GM18520 (cell line): Measurements from ENCODE around the gene WNT8A.

Experiments
- ATAC-seq: cut with Tn5 transposase; IDR thresholded peaks from one replicate; pipeline ENCODE4 v1.9.1; 2021; ENCODE audit not compliant: unreplicated experiment

Gene WNT8A

DNA sequence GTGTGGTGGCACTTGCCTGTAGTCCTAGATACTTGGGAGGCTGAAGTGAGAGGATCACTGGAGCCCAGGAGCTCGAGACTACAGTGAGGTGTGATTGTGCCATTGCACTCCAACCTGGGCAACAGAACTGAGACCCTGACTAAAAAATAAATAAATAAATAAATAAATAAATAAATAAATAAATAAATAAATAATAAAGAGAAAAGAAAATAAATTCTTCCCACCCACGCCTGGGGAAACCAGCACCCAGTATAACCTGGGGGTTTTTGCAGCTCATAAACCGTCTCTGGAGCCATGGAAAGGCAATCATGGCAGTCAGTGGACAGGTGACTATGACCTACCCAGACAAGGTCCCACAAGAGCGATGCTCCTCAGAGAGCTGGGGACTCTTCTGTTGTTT is 7.9 kb downstream of the WNT8A start:
- no peak for ATAC-seq

DNA sequence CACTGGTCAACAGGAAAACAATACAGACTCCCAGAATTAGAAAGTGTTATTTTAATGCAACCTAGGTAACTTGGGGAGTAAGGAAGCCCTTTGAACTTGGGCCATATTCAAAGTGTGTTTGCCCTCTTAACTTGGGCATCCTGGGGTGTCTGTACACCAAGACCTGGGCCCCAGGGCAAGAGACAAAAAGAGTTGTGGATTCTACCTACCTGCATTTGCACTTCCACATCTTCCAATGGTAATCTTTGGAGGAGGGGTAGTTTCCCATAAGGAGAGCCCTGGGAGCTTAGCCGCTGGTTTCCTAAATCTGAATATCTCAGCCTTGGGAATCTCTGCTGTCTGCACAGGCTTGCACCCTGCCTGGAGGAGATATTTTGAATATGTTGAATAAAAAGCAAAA is 8.5 kb downstream of the WNT8A start:
- no peak for ATAC-seq

DNA sequence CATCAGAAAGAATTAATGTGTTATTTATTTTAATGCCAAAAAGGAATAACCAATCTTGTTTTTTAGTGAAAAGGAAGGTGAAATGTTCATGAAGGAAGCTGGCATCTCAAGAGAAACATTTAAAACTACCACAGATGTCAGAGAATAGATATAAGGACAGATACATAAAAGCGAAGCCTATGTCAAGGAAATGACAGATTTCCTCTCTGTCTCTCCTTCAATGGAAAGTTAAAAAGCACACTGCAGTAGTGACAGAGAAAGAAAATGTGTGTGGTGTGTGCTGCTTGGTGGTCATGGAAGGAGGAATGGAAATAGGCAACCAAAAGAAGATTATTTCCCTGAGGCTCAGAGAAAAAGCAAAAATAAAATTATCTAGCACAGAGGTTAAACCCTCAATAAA is 9.2 kb downstream of the WNT8A start:
- ATAC-seq, result no peak

DNA sequence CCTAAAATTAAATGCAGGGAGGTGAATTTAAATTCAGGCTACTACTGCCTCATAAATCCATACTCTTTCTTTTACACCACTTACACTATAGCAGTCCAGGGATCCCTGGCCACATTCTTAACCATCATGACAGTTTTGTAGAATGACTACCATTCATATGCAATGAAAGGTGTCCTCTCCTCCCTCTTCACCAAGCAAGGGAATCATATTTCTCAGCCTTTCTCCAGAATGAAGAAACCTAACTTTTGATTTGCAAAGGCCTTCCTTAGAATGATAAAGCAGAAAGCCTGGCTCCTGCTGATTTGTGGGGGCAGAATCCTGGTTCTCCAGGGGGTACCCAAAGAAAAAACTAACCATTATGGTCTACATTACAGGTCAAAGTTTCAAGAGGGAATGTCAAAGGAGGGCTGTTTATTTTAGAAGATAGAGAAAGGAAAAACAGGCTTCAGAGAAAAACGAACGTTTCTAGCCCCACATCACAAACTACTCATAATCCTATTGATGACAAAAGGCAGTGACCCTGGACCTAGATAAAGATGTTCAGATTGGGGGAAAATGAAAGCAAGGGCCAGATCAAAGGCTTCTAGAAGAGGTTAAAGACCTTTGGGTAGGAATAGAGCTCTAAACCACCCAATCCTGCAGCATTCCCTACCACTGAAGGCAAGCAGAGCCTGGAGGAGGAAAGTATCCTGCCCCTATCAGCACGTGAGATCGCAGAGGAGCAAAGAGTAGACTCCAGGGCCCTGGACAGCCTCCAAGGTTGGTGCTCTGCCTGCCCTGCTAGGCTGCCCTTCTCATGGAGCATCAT is 11.5 kb downstream of the WNT8A start:
- no peak for ATAC-seq

DNA sequence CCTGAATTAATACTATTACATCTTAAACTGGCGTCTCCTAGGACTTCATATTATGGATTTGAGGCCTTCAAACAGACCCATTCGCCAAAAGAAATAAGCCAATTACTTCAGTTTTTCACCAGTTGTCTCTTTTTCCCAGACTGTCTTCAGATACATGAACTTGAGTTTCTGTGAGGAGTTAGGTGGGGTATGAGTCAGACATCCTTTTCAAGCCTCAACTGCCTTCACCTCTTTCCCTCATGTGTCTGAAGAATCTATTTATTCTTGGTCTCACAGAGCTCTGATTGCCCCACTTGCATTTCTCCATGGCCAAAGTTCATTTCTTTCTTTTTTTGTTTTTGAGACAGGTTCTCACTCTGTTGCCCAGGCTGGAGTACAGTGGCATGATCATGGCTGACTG is 12.5 kb downstream of the WNT8A start:
- no peak for ATAC-seq

DNA sequence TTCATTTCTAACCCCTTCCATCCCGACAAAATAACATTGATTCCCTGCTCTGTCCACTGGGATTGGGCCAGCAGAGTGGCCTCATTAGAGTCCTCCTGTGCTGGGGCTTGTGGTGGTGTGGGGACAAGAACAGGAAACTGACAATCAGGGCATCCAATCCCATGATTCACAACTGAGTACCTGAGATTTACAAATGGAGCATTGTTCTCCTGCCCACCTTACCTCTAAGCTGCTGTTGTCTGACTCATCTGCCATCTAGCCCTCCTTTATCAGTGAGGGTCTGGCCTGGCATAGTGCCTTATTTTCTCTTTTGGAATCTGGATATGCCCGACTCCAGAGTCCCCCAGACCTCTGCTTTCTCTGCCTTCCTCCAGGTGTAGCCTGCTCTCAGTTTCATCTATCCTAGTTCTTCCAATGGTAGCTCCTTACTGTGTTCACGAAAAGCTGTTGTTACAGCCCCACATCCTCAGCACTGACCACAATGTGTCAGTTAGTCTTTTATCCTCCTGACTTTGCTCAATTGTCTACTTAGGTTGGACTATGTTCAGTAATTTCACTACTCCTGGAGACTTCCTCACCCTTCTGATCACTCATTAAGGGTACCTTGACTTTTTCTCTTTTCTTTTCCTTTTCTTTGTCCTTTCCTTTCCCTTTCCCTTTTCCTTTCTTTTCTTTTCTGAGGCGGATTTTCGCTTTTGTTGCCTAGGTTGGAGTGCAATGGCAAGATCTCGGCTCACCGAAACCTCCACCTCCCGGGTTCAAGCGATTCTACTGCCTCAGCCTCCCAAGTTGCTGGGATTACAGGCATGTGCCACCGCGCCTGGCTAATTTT is 13.4 kb downstream of the WNT8A start:
- ATAC-seq, result no peak

DNA sequence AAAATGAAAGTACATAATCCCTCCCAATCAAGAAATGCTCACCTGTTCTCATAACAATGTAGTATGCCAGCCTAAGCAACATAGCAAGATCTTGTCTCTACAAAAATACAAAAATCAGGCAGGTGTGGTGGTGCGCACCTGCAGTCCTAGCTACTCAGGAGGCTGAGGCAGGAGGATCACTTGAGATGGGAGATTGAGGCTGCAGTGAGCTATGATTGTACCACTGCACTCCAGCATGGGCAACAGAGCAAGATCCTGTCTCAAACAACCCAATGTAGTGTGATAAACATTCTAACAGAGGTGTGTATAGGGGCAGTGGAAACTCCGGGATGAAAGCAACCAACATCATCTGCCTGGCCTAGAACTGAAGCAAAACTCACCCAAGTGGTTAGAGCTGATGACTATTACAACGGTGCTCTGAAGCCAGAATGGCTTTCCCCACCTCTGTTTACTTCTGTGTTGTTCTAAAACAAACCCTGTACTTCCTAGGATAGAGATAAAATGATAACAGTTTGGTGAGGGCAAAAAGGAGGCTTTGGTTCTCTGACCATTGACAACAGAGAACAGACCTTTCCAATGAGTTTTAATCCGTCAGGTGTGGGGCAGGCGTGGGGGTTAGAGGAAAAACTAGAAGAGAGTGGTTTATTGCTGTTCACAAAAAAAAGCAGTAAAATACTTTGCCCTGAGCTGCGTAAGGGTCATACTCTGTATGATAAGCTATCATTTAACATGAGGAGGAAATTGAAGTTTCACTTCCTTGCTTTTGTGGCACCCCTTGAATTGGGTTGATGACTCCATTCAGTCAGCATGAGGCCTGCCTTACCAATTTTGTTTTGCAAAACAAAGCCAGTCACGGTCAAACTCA is 18.9 kb downstream of the WNT8A start:
- ATAC-seq, result no peak

DNA sequence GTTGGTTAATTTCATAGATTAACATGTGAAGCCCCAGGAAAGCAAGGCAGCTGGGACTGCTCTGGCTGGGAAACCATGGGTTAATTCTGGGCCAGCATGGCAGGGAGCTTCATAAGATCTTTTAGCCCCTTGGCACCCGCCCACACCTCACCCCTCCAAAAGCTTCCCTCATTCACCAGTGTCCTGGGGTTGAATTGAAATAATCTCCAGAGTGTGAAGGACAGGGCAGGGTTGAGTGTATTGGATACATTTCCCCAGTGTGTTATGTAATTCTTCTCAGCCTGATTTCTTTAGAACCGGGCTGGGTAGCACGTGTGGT is 19.4 kb downstream of the WNT8A start:
- no peak for ATAC-seq

DNA sequence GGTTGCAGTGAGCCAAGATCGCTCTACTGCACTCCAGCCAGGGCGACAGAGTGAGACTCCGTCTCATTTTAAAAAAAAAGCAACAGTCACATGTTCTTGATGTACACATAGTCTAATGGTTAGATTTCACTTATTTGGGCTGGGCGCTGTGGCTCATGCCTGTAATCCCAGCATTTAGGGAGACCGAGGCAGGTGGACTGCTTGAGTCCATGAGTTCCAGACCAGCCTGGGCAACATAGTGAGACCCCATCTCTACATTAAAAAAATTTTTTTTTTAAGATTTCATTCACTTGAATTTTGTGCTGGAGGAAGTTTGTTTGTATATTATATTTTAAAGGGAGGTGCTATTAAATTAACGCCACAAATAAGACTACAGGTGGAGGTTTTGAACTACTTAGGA is 21.9 kb downstream of the WNT8A start:
- ATAC-seq, result no peak

DNA sequence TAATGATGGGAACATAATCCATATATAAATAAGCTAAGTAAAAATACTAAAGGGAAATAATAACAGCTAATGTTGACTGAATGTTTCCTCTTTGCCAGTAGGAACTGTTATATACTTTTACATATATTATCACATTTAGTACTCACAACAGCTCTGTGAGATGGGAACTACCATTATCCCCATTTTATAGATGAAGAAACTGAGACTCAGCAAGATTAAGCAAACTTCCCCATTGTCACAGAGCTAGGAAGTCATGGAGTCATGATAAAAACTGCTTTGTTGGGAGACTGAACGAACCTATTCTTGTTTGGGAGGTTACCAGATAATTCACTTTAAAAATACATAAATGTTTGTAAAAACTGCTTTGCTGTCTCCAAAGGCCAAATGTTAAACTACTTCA is 23.4 kb downstream of the WNT8A start:
- ATAC-seq, result no peak

DNA sequence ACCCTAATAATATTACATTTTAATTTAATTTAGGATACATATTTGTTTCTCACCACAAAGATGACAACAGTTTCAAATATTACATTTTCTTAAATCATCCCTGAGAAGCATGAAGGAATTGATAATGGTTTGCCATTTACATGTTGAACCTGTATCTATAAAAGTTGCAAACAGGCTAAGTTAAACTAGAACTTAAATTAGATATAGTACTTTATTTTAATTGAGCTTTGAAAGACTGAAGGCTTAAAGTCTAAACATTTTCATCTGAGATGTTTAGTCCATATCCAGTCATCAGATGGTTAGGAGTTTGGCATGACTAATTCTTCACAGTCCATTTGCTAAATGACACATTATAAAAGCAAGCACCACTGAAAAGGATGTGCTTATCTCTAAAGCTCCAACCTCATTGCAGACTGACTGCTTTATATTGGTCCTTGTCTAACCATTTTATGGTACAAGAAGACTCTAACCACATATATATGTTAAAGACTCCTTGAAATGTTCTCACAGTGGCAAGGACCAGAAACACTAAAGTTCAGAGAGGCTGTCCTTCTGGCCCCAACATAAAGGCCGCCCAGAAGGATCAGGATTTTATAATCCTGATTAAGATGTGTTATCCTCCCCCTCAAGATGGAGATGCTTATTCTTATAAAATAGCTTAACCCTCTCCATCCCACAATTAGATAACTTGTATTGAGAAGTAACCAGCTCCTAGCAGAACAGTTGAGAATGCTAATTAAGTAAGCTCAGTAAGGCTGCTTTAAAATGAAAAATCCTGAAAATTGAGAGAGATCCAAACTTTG is 25.8 kb downstream of the WNT8A start:
- ATAC-seq, result no peak

DNA sequence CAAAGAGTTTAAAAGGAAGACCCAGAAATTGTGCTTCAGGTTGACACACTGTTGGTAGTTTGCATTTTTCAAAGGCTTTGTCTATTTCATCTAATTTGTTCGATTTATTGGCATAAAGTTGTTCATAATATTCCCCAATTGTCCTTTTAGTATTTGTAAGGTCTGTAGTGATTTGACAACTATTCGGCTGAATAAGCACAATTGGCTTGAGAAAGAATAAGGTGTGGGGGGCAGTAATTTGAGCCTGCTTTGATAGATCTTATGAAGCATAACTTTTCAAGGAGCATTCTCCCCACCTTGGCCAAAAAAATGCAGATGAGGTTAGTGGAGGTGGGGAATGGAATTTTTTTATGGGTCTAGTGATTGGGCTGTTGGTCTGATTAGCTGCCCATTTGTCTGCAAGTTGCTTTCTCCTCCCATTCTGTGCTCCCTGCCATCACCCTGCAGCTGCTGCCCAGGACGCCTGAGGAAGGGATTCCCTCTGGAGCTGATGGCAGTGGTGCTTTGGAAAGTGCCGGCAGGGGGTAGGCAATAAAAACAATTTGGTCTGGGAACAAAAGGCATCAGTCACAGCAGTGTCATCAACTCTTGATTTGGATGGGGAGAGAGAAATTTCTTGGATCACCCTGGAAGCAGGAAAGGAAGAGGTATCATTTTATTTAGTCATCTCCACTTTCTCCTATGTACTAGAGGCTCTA is 26.6 kb downstream of the WNT8A start:
- ATAC-seq, result no peak

DNA sequence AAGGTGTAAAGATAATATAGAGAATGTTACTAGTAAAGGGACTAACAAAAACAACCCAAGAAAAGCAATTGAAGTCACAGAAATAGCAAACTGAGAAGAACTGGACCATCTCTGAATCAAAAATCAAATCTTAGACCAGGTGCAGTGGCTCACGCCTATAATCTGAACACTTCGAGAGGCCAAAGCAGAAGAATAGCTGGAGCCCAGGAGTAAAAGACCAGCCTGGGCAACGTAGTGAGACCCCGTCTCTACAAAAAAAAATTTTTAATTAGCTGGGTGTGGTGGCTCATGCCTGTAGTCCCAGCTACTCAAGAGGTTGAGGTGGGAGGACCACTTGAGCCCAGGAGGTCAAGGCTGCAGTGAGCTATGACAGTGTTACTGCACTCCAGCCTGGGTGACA is 27.3 kb downstream of the WNT8A start:
- ATAC-seq, result no peak

DNA sequence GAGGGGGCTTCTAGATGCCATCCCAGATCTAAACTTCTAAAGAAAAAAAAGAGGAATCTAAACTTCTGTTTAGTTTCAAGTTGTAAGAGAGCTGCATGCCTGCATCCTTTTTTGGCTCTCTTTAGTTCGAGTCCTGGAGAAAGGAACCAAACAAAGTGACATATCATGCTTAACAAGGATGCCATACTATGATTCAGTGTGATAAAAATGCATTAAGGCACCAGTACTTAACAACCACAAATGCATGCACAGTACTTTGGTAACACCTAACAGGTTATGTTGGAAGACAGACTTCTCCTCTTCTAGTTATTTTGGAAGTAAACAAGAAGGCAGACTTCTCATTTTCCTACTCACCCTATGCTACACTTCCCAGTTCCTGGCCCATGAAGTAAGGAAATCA is 28.1 kb downstream of the WNT8A start:
- ATAC-seq, result no peak

DNA sequence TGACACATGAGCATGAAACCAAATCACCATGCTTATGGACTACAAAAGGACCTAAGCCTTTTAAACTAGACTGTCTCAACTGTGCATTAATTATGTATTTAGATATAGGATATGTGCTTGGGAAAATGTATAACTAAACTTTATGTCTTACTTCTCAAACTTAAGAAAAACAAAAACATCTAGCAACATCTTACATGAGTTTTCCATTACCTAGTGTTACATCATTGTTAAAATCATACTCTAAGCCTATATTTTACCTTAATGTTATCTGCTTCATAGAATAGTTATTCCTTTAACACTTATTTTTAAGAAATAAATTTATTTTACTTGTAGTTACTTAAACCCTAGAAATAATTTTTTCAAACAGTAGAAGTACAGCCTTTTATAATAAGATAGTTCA is 31.4 kb downstream of the WNT8A start:
- ATAC-seq, result no peak

DNA sequence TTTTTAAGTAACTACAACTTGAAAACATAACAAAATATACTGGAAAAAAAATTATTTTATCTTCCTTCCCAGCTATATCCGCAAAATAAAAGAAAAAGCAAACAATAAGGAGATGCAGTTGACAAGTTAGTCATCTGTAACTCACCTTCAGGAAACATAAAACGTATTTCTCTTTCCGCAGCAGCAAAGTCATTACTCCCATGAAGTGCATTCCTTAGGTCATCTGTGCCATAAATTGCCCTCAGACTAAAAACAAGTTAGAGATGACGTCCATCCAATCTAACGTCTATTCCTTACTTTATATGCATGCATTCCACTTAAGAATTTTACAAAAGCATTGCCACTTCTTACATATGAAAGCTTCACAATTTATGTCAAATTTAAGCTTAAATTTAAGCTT is 44.5 kb downstream of the WNT8A start:
- ATAC-seq, result no peak

DNA sequence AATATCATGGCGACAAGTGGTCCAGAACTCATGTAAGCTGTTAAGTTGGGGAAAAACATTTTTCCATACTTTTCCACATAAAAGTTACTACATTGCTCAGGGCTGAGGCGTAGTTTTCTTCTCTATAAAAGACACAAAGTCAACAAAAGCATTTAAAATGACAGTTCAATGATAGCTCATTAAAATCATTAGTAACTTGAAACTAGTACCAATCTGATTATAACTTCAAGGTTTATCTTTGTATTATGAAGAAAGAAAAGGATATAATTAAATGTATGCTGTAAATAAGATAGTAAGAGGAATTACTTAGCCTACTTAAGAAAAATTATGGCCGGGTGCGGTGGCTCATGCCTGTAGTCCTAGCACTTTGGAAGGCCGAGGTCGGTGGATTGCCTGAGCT is 45.5 kb downstream of the WNT8A start:
- no peak for ATAC-seq

DNA sequence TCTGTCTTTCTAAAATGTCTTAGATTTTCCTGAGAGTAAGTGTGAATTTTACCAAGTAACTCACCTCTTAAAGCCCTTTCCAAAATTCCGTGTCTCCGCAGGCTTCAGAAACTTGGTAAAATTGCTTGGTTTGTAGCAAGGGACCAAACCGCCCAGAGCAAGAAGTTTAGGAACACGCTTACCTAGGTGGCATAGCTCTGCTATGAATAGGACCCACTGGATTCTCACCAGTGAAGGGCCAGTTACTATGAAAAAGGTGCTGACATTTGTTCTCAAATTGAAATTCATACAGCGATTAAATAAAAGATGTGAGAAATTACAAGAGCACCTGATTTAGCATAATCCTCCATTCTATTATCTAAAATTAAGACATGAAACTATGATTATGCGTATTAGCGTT is 48.7 kb downstream of the WNT8A start:
- no peak for ATAC-seq

DNA sequence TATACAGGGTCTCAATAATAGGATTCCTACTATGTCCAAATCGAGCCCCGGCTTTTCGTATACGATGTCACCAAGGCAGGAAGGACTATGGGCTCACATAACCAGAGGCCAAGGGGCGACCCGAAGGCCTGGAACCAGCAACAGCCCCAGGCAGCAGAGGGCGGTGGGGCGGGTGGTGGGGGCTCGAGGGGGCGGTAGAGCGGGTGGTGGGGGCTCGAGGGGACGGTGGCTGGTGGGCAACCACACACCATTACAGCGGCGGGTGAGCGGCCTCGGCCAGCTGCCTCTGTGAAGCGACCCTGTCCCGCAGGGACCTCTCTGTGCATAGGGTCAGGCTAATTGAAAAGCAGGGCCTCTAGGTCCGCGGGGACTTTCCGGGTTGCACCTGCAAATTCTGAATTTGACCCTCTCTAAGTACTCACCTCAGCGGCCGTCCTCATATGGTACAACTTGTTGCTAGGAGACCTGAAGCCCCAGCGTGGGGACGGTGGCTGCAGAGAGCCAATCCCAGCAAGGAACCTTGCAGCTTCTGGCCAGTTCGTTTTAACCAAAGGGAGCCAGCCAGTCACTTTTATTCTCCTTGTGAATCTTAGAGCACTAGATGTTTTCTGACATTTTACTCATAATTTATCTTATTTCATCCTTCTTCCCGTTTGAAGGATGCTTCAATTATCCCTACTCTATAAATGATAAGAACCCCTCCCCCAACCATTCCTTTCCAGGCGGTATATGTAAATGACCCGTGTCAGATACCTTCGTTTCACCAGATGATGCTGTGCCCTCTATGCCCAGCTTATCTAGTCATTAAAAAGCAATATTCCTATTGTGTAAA is 55.3 kb downstream of the WNT8A start, which contains the start of gene NME5:
NME5 (minus strand) TSS at position 480 of the 832 bp plus-strand sequence. CDS start 648 bp downstream, outside the sequence.
- no peak for ATAC-seq
